GM18505 (cell line): ENCODE results near the gene SAT2.

Source experiments
- ATAC-seq: cut with Tn5 transposase; IDR thresholded peaks from one replicate; pipeline ENCODE4 v1.9.1; 2021; ENCODE audit not compliant: unreplicated experiment
- POLR2A ChIP-seq: IDR thresholded peaks from 4 replicates; pipeline ENCODE4 v1.6.1; 2011; ENCODE audit warnings: borderline replicate concordance; ENCODE audit not compliant: insufficient read depth, insufficient read length; ENCODE audit errors: extremely low read depth

The SAT2 gene

GRCh38 chr17:7580604-7581575, 46.7 kb downstream of the SAT2 start:
- no peak for ATAC-seq
- peak; percentile 20 for TF ChIP-seq POLR2A

GRCh38 chr17:7579834-7580603, 47.6 kb downstream of the SAT2 start:
- ATAC-seq = no peak
- no peak for TF ChIP-seq POLR2A

- peak; percentile 39 for ATAC-seq
Observed at GRCh38 chr17:7579001-7579833, 48.4 kb downstream of the SAT2 start, which contains the start of gene CD68. CD68 (plus strand) TSS chr17:7579638; CDS start chr17:7579678, 40 bp downstream.

GRCh38 chr17:7577327-7578199, 50.1 kb downstream of the SAT2 start:
- no peak for TF ChIP-seq POLR2A
- no peak for ATAC-seq

More at GRCh38 chr17:7579001-7579833, 48.4 kb downstream of the SAT2 start, which contains the start of gene CD68:
- TF ChIP-seq POLR2A = peak; percentile 78

- ATAC-seq = no peak
- peak; percentile 51 for TF ChIP-seq POLR2A
Observed at GRCh38 chr17:7576432-7576937, 51.1 kb downstream of the SAT2 start.
